ENCODE data around the gene RPL18A.

The RPL18A gene

DNA sequence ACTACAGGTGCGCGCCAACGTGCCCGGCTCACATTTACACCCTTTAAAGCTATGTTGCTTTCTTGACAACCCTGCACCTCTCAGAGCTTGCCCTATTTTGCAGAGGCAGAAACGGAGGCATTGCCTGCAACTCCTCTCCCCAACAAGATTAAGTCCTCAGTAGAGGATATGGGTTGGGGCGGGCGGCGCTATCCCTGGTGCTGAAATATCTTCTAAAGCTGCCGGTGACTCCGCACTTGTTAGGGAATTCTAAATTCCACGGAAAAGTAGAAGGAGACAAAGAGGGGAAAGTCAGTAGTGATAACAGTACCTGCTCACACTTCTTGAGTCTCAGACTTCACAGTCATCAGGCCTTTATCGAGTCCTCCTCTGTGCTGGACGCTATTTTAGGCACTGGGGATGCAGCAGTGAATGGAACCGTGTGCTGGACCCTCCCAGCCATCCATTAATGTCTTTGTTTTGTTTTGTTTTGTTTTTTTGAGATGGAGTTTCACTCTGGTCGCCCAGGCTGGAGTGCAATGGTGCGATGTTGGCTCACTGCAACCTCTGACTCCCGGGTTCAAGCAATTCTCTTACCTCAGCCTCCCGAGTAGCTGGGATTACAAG, 30.0 kb downstream of the RPL18A start:
- no peak overlapping the region for H3K4me2 ChIP-seq
- H3K79me2 ChIP-seq (ENCODE audit: insufficient read depth, low read depth): no peaks in the 10 kb centered on the region
- no peaks in the 10 kb centered on the region for H3K4me1 ChIP-seq (ENCODE audit: low read depth, poor library complexity, severe bottlenecking)
- no peaks in the 10 kb centered on the region for H3K36me3 ChIP-seq (ENCODE audit: insufficient read depth)
- no peak overlapping the region for H3K4me3 ChIP-seq (IDR thresholded peaks at IDR 0.05; ENCODE audit: insufficient read depth, low read depth, low read length)
- TF ChIP-seq, protein P1, sequence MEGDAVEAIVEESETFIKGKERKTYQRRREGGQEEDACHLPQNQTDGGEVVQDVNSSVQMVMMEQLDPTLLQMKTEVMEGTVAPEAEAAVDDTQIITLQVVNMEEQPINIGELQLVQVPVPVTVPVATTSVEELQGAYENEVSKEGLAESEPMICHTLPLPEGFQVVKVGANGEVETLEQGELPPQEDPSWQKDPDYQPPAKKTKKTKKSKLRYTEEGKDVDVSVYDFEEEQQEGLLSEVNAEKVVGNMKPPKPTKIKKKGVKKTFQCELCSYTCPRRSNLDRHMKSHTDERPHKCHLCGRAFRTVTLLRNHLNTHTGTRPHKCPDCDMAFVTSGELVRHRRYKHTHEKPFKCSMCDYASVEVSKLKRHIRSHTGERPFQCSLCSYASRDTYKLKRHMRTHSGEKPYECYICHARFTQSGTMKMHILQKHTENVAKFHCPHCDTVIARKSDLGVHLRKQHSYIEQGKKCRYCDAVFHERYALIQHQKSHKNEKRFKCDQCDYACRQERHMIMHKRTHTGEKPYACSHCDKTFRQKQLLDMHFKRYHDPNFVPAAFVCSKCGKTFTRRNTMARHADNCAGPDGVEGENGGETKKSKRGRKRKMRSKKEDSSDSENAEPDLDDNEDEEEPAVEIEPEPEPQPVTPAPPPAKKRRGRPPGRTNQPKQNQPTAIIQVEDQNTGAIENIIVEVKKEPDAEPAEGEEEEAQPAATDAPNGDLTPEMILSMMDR (conservative IDR thresholded peaks at IDR 0.05; ENCODE audit: low read depth, low read length): no peak
- H4K20me1 ChIP-seq (ENCODE audit: insufficient read depth): no peaks in the 10 kb centered on the region
- H3K27me3 ChIP-seq (ENCODE audit: insufficient read depth, low read depth): peaks cover 84% of the 10 kb centered on the region
- no peak overlapping the region for H3K9ac ChIP-seq
- H2AFZ ChIP-seq (ENCODE audit: low read depth): no peak overlapping the region
- H3K27ac ChIP-seq: no peak overlapping the region

DNA sequence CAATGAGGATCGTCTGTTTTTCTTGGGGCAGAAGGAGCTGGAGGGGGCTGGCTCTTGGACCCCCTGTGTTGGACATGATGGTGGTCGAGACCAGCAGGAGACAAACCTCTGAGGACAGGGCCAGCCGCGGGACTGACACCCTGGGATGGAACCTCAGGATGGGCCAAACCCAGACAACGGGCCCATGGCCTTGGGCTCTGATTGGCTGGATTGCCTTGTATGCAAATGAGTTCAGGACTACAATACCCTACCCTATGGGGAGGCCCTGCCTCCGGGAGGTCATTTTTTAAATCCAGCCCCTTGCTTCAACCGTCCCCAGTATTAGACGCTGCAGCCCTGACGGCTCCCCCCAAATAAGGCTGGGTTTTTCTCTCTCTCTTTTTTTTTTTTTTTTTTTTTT, 34.1 kb downstream of the RPL18A start:
- Histone ChIP-seq H3K4me3 (IDR thresholded peaks at IDR 0.05; ENCODE audit: insufficient read depth, low read depth, low read length) (no peak overlapping the region), H3K4me1 (ENCODE audit: low read depth, poor library complexity, severe bottlenecking) (no peaks in the 10 kb centered on the region), H3K27ac (no peak overlapping the region), H4K20me1 (ENCODE audit: insufficient read depth) (no peaks in the 10 kb centered on the region), H3K27me3 (ENCODE audit: insufficient read depth, low read depth) (peaks cover 84% of the 10 kb centered on the region), H3K9ac (no peak overlapping the region), H3K79me2 (ENCODE audit: insufficient read depth, low read depth) (no peaks in the 10 kb centered on the region), H3K4me2 (no peak overlapping the region), H2AFZ (ENCODE audit: low read depth) (no peak overlapping the region), H3K36me3 (ENCODE audit: insufficient read depth) (no peaks in the 10 kb centered on the region)
- TF ChIP-seq, protein P1 (conservative IDR thresholded peaks at IDR 0.05; ENCODE audit: low read depth, low read length): no peak

DNA sequence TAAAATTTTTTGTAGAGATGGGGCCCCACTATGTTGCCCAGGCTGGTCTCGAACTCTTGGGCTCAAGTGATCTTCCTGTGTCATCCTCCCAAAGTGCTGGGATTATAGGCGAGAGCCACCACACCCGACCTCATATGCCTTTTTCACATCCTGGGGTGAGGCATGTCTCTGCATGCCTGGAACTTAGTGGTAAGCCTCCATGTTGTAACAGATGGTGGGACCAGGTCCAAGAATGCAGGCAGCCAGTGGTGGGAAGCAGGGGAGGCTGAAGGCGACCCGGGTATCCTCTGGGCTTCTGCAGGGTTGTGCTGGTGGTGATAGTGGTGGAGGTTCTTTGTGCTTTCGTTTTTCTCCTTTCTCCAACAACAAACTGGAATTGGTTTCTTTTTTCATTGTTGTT, 43.0 kb downstream of the RPL18A start:
- Histone ChIP-seq H3K79me2 (ENCODE audit: insufficient read depth, low read depth) (no peaks in the 10 kb centered on the region), H3K36me3 (ENCODE audit: insufficient read depth) (no peaks in the 10 kb centered on the region), H3K4me1 (ENCODE audit: low read depth, poor library complexity, severe bottlenecking) (no peaks in the 10 kb centered on the region), H3K4me3 (IDR thresholded peaks at IDR 0.05; ENCODE audit: insufficient read depth, low read depth, low read length) (no peak overlapping the region), H4K20me1 (ENCODE audit: insufficient read depth) (no peaks in the 10 kb centered on the region), H2AFZ (ENCODE audit: low read depth) (no peak overlapping the region), H3K4me2 (no peak overlapping the region), H3K27me3 (ENCODE audit: insufficient read depth, low read depth) (peaks cover 88% of the 10 kb centered on the region), H3K9ac (no peak overlapping the region), H3K27ac (no peak overlapping the region)
- TF ChIP-seq, protein P1 (conservative IDR thresholded peaks at IDR 0.05; ENCODE audit: low read depth, low read length): no peak

DNA sequence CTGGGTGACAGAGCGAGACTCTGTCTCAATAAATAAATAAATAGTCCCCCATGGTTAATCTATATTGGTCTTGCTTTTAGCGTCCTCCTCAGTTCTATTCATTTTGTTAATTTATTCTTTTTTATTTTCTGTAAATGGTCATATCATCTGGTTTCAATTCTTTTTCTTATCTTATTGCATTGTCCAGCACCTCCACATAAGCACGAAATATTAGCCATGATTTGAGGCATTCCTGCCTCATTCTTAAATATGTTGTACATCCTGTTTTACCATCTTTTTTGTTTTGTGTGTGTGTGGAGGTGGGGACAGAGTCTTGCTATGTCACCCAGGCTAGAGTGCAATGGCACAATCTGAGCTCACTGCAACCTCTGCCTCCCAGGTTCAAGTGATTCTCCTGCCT, 48.5 kb downstream of the RPL18A start:
- H3K4me1 ChIP-seq (ENCODE audit: low read depth, poor library complexity, severe bottlenecking): peaks cover 12% of the 10 kb centered on the region
- H3K27me3 ChIP-seq (ENCODE audit: insufficient read depth, low read depth): peaks cover 72% of the 10 kb centered on the region; the same call in 1 of the 2 replicates
- H3K36me3 ChIP-seq (ENCODE audit: insufficient read depth): no peaks in the 10 kb centered on the region
- no peak overlapping the region for H2AFZ ChIP-seq (ENCODE audit: low read depth)
- no peak overlapping the region for H3K4me3 ChIP-seq (IDR thresholded peaks at IDR 0.05; ENCODE audit: insufficient read depth, low read depth, low read length)
- no peak overlapping the region for H3K4me2 ChIP-seq
- H4K20me1 ChIP-seq (ENCODE audit: insufficient read depth): no peaks in the 10 kb centered on the region
- H3K79me2 ChIP-seq (ENCODE audit: insufficient read depth, low read depth): no peaks in the 10 kb centered on the region
- TF ChIP-seq, protein P1 (conservative IDR thresholded peaks at IDR 0.05; ENCODE audit: low read depth, low read length): no peak
- H3K27ac ChIP-seq: no peak overlapping the region
- no peak overlapping the region for H3K9ac ChIP-seq
